A549 treated with AZD2906 at 1 μM for 4 hours (cell line): Measurements from ENCODE around the gene ADGRG6. TPM values are rescaled to one million over a fixed set of nuclear protein-coding genes. Genes with fewer than 3 reads are reported as not detected.

ENCODE experiments used
- total RNA-seq: library from RNA; stranded (reverse); fragments of 200-300 nt; extraction: Qiagen RNA extraction; gene quantifications from 5 replicates; pipeline ENCODE4 v1.2.3, GENCODE V29; 2022

Gene ADGRG6
- total RNA-seq, result 47.7 to 66.8 TPM (median 63.5 TPM) in 5 replicates

DNA sequence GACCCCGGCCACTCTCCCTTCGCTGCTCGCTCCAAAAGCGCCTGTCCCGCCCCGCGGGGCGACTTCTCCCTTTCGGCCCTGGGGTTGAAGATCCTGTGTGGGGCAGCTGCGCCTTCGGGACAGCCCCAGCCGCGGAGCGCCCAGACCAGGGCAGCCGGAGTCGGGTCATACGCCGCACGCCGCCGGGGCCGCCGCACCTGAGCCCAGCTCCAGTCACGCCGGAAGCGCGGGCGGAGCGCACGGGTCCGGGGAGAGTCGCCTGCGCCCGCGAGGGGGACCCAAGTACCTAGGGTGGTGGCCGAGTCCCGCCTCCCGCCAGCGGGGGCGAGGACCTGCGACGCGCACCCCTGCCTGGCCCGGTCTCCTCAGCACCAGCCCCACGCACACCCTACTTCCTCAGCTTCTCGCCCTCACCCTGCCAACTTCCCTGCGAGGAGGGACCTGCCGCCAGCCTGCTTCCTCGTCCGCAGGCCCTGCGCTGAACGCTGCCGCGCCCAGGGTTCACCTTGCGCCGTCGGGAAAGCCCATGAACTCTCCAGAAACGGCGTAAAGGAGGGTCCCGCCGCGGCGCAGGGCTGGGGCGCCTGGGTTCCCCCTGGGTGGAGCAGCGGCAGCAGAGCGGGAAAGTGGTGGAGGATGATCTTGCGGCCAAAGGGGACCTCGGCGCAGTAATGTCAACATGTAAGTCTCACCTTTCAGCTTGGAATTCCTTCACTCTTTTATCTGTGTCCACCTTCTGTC is at the start of gene ADGRG6:
Gene ADGRG6, plus strand, starts transcription at position 357 of the 741 bp plus-strand sequence. Its CDS starts 323 bp downstream, at position 680.

Other genes starting within 250 kb of the ADGRG6 start
- not detected in 5 replicates for gene GJE1, start 169.1 kb upstream of the ADGRG6 start, total RNA-seq
- gene NMBR, start 154.9 kb upstream of the ADGRG6 start, total RNA-seq, result not detected in 5 replicates
- gene VTA1, start 154.7 kb upstream of the ADGRG6 start, total RNA-seq, result 38.7 to 45.1 TPM (median 40.5 TPM) in 5 replicates